ENCODE data around the gene KLK3. TPM values are rescaled to one million over a fixed set of nuclear protein-coding genes. Genes with fewer than 3 reads are reported as not detected.

The KLK3 gene
- total RNA-seq, 1 experiment from 2014 or later: not detected

- no peak overlapping the region for H3K9ac ChIP-seq (ENCODE audit: low read length)
- no peak overlapping the region for H3K4me2 ChIP-seq (ENCODE audit: low read depth, low read length, poor library complexity, severe bottlenecking)
Measured at GRCh38 chr19:50818859-50819472, 35.7 kb upstream of the KLK3 start.

GRCh38 chr19:50819636-50820035 is 35.1 kb upstream of the KLK3 start:
- no peak overlapping the region for H3K4me2 ChIP-seq (ENCODE audit: low read depth, low read length, poor library complexity, severe bottlenecking)
- H3K9me3 ChIP-seq (ENCODE audit: low read length): peaks cover 3% of the 10 kb centered on the region; the same call in 1 of the 2 replicates
- no peak overlapping the region for H3K9ac ChIP-seq (ENCODE audit: low read length)
- H3K36me3 ChIP-seq (ENCODE audit: insufficient read depth, low read length): no peaks in the 10 kb centered on the region
- no peak for DNase-seq
- no peak overlapping the region for H3K4me3 ChIP-seq (ENCODE audit: low read length)
- H3K9me2 ChIP-seq (replicated peaks; ENCODE audit: insufficient read depth, low read length): no peaks in the 10 kb centered on the region
- H3K4me1 ChIP-seq (ENCODE audit: low read length): peaks cover 30% of the 10 kb centered on the region
- H3K27ac ChIP-seq (ENCODE audit: low read length): no peak overlapping the region
- no peaks in the 10 kb centered on the region for H4K20me1 ChIP-seq (ENCODE audit: insufficient read depth, low read depth, low read length)
- no peaks in the 10 kb centered on the region for H3K79me2 ChIP-seq (ENCODE audit: low read length)
- H2AFZ ChIP-seq (ENCODE audit: low read length): no peak overlapping the region
- H3K27me3 ChIP-seq (ENCODE audit: low read length): peaks cover 4% of the 10 kb centered on the region; the same call in 1 of the 2 replicates

More at GRCh38 chr19:50818859-50819472, 35.7 kb upstream of the KLK3 start:
- Histone ChIP-seq H3K36me3 (ENCODE audit: insufficient read depth, low read length) (no peaks in the 10 kb centered on the region), H3K79me2 (ENCODE audit: low read length) (no peaks in the 10 kb centered on the region), H2AFZ (ENCODE audit: low read length) (no peak overlapping the region), H4K20me1 (ENCODE audit: insufficient read depth, low read depth, low read length) (no peaks in the 10 kb centered on the region), H3K27me3 (ENCODE audit: low read length) (peaks cover 4% of the 10 kb centered on the region; the same call in 1 of the 2 replicates), H3K9me3 (ENCODE audit: low read length) (peaks cover 3% of the 10 kb centered on the region; the same call in 1 of the 2 replicates), H3K4me3 (ENCODE audit: low read length) (no peak overlapping the region), H3K4me1 (ENCODE audit: low read length) (peaks cover 30% of the 10 kb centered on the region), H3K9me2 (replicated peaks; ENCODE audit: insufficient read depth, low read length) (no peaks in the 10 kb centered on the region), H3K27ac (ENCODE audit: low read length) (no peak overlapping the region)
- no peak for DNase-seq

- Histone ChIP-seq H3K9ac (ENCODE audit: low read length) (no peak overlapping the region), H3K9me2 (replicated peaks; ENCODE audit: insufficient read depth, low read length) (no peaks in the 10 kb centered on the region), H3K9me3 (ENCODE audit: low read length) (peaks cover 3% of the 10 kb centered on the region; the same call in 1 of the 2 replicates), H2AFZ (ENCODE audit: low read length) (no peak overlapping the region), H3K79me2 (ENCODE audit: low read length) (no peaks in the 10 kb centered on the region), H4K20me1 (ENCODE audit: insufficient read depth, low read depth, low read length) (no peaks in the 10 kb centered on the region), H3K4me3 (ENCODE audit: low read length) (peak overlapping the region; percentile 13; the same call in 1 of the 2 replicates), H3K4me2 (ENCODE audit: low read depth, low read length, poor library complexity, severe bottlenecking) (peak overlapping the region; percentile 47), H3K36me3 (ENCODE audit: insufficient read depth, low read length) (no peaks in the 10 kb centered on the region), H3K4me1 (ENCODE audit: low read length) (peaks cover 30% of the 10 kb centered on the region), H3K27ac (ENCODE audit: low read length) (no peak overlapping the region), H3K27me3 (ENCODE audit: low read length) (peaks cover 1% of the 10 kb centered on the region; the same call in 1 of the 2 replicates)
- DNase-seq: no peak
Measured at GRCh38 chr19:50820086-50820485, 34.6 kb upstream of the KLK3 start.

- Histone ChIP-seq H3K27me3 (ENCODE audit: low read length) (no peaks in the 10 kb centered on the region; the same call in 1 of the 2 replicates), H3K4me1 (ENCODE audit: low read length) (peaks cover 30% of the 10 kb centered on the region), H3K9me2 (replicated peaks; ENCODE audit: insufficient read depth, low read length) (no peaks in the 10 kb centered on the region), H3K4me2 (ENCODE audit: low read depth, low read length, poor library complexity, severe bottlenecking) (peak overlapping the region; percentile 47), H3K4me3 (ENCODE audit: low read length) (peak overlapping the region; percentile 13; the same call in 1 of the 2 replicates), H3K27ac (ENCODE audit: low read length) (no peak overlapping the region), H4K20me1 (ENCODE audit: insufficient read depth, low read depth, low read length) (no peaks in the 10 kb centered on the region), H3K9ac (ENCODE audit: low read length) (peak overlapping the region; percentile 54), H3K79me2 (ENCODE audit: low read length) (no peaks in the 10 kb centered on the region), H3K36me3 (ENCODE audit: insufficient read depth, low read length) (no peaks in the 10 kb centered on the region), H2AFZ (ENCODE audit: low read length) (no peak overlapping the region), H3K9me3 (ENCODE audit: low read length) (no peaks in the 10 kb centered on the region)
- DNase-seq: no peak
Measured at GRCh38 chr19:50820549-50821247, 34.0 kb upstream of the KLK3 start.

- H3K9me2 ChIP-seq (replicated peaks; ENCODE audit: insufficient read depth, low read length): no peaks in the 10 kb centered on the region
- no peaks in the 10 kb centered on the region for H3K36me3 ChIP-seq (ENCODE audit: insufficient read depth, low read length)
- no peak for DNase-seq
- no peaks in the 10 kb centered on the region for H3K9me3 ChIP-seq (ENCODE audit: low read length)
- H4K20me1 ChIP-seq (ENCODE audit: insufficient read depth, low read depth, low read length): no peaks in the 10 kb centered on the region
- H3K4me3 ChIP-seq (ENCODE audit: low read length): no peak overlapping the region; the same call in 1 of the 2 replicates
- no peaks in the 10 kb centered on the region for H3K79me2 ChIP-seq (ENCODE audit: low read length)
- no peak overlapping the region for H2AFZ ChIP-seq (ENCODE audit: low read length)
- H3K4me2 ChIP-seq (ENCODE audit: low read depth, low read length, poor library complexity, severe bottlenecking): peak overlapping the region; percentile 9
- H3K4me1 ChIP-seq (ENCODE audit: low read length): peaks cover 30% of the 10 kb centered on the region
- H3K27me3 ChIP-seq (ENCODE audit: low read length): no peaks in the 10 kb centered on the region
- H3K9ac ChIP-seq (ENCODE audit: low read length): peak overlapping the region; percentile 6
- H3K27ac ChIP-seq (ENCODE audit: low read length): no peak overlapping the region
Measured at GRCh38 chr19:50821248-50821612, 33.5 kb upstream of the KLK3 start.

- H3K4me1 ChIP-seq (ENCODE audit: low read length): peaks cover 30% of the 10 kb centered on the region
- no peak overlapping the region for H3K4me2 ChIP-seq (ENCODE audit: low read depth, low read length, poor library complexity, severe bottlenecking)
- no peak overlapping the region; the same call in 1 of the 2 replicates for H3K9ac ChIP-seq (ENCODE audit: low read length)
- no peaks in the 10 kb centered on the region for H3K36me3 ChIP-seq (ENCODE audit: insufficient read depth, low read length)
- H3K4me3 ChIP-seq (ENCODE audit: low read length): no peak overlapping the region
- no peaks in the 10 kb centered on the region for H3K27me3 ChIP-seq (ENCODE audit: low read length)
- no peaks in the 10 kb centered on the region for H3K79me2 ChIP-seq (ENCODE audit: low read length)
- H4K20me1 ChIP-seq (ENCODE audit: insufficient read depth, low read depth, low read length): no peaks in the 10 kb centered on the region
- DNase-seq: no peak
- no peaks in the 10 kb centered on the region for H3K9me2 ChIP-seq (replicated peaks; ENCODE audit: insufficient read depth, low read length)
- H3K9me3 ChIP-seq (ENCODE audit: low read length): no peaks in the 10 kb centered on the region
- no peak overlapping the region for H3K27ac ChIP-seq (ENCODE audit: low read length)
- H2AFZ ChIP-seq (ENCODE audit: low read length): no peak overlapping the region
Measured at GRCh38 chr19:50821622-50822021, 33.1 kb upstream of the KLK3 start.

GRCh38 chr19:50822661-50823208 is 32.0 kb upstream of the KLK3 start:
- no peak overlapping the region for H3K4me2 ChIP-seq (ENCODE audit: low read depth, low read length, poor library complexity, severe bottlenecking)
- no peak overlapping the region for H2AFZ ChIP-seq (ENCODE audit: low read length)
- peaks cover 21% of the 10 kb centered on the region for H3K4me1 ChIP-seq (ENCODE audit: low read length)
- no peak overlapping the region for H3K27ac ChIP-seq (ENCODE audit: low read length)
- no peaks in the 10 kb centered on the region for H3K36me3 ChIP-seq (ENCODE audit: insufficient read depth, low read length)
- no peak overlapping the region for H3K4me3 ChIP-seq (ENCODE audit: low read length)
- no peaks in the 10 kb centered on the region for H3K27me3 ChIP-seq (ENCODE audit: low read length)
- DNase-seq: no peak
- H3K9ac ChIP-seq (ENCODE audit: low read length): no peak overlapping the region
- H3K79me2 ChIP-seq (ENCODE audit: low read length): no peaks in the 10 kb centered on the region
- H3K9me3 ChIP-seq (ENCODE audit: low read length): no peaks in the 10 kb centered on the region
- H3K9me2 ChIP-seq (replicated peaks; ENCODE audit: insufficient read depth, low read length): no peaks in the 10 kb centered on the region
- no peaks in the 10 kb centered on the region for H4K20me1 ChIP-seq (ENCODE audit: insufficient read depth, low read depth, low read length)

- DNase-seq: no peak
- Histone ChIP-seq H3K4me1 (ENCODE audit: low read length) (peaks cover 20% of the 10 kb centered on the region), H3K9me2 (replicated peaks; ENCODE audit: insufficient read depth, low read length) (no peaks in the 10 kb centered on the region), H3K27me3 (ENCODE audit: low read length) (no peaks in the 10 kb centered on the region), H3K9me3 (ENCODE audit: low read length) (no peaks in the 10 kb centered on the region), H3K27ac (ENCODE audit: low read length) (no peak within 1 kb of the TSS), H3K4me3 (ENCODE audit: low read length) (no peak within 1 kb of the TSS), H3K79me2 (ENCODE audit: low read length) (no peaks in the 10 kb centered on the region), H3K9ac (ENCODE audit: low read length) (no peak within 1 kb of the TSS), H3K36me3 (ENCODE audit: insufficient read depth, low read length) (no peaks in the 10 kb centered on the region), H4K20me1 (ENCODE audit: insufficient read depth, low read depth, low read length) (no peaks in the 10 kb centered on the region), H3K4me2 (ENCODE audit: low read depth, low read length, poor library complexity, severe bottlenecking) (no peak within 1 kb of the TSS), H2AFZ (ENCODE audit: low read length) (no peak within 1 kb of the TSS)
Measured at GRCh38 chr19:50823389-50824042, 31.2 kb upstream of the KLK3 start, which contains the start of gene KLK1. TSS of gene KLK1 (minus strand) at chr19:50823787. CDS start at chr19:50823748, 39 bp downstream.
